A549 (cell line): ENCODE measurements around the gene PTPRN2. TPM values are rescaled to one million over a fixed set of nuclear protein-coding genes. Genes with fewer than 3 reads are reported as not detected.
"Not testable (repeated sequence)": the region's sequence is repeated elsewhere in the genome, so short reads cannot be mapped to it uniquely, and the experiment has no call there.

ENCODE experiments used
- ATAC-seq, 2 experiments: fragments of 200-7000 bp in 1 of 2; fragments of >200 bp in 1 of 2; cut with Nextera tagmentation in 1 of 2; cut with Tn5 transposase in 1 of 2; 3 replicates each; pipeline versions ENCODE4 v1.8.0 to v1.9.1; 2018 to 2020; ENCODE audit warnings: mild to moderate bottlenecking in 1 of 2, moderate library complexity in 1 of 2
- CTCF ChIA-PET: fragments of 300-600 bp; sonication (Branson Sonifier 250); formaldehyde crosslinking; extraction: SDS; loops from one replicate; lab custom pipeline; 2021; ENCODE audit warnings: antibody characterized with exemption, inconsistent platforms; lab: Yijun Ruan, JAX
- POLR2A ChIA-PET: fragments of 350-600 bp; formaldehyde crosslinking; extraction: SDS; loops from one replicate; lab custom pipeline; 2021; ENCODE audit warnings: antibody characterized with exemption, inconsistent platforms; lab: Yijun Ruan, JAX
- DNase-seq, 2 experiments: peaks; one replicate each; pipeline versions ENCODE4 v3.0.0 to v3.0.0-alpha.2; 2011 to 2016; ENCODE audit warnings: low read depth in 1 of 2, low spot score in 1 of 2
- FAIRE-seq: peaks from 2 replicates; lab custom pipeline; 2011; peaks lifted over from hg19 to GRCh38; lab: Jason Lieb, UNC
- H3K27ac ChIP-seq, 2 experiments: fragments of >200 bp; sonication (Bioruptor Twin); formaldehyde crosslinking; 3 replicates each; pipeline ENCODE4 v1.5.1; 2016 to 2017
- H3K4me1 ChIP-seq: fragments of >200 bp; sonication (Bioruptor Twin); formaldehyde crosslinking; 3 replicates; pipeline ENCODE4 v1.6.1; 2016
- H3K4me2 ChIP-seq: fragments of >200 bp; sonication (Bioruptor Twin); formaldehyde crosslinking; 3 replicates; pipeline ENCODE4 v1.6.1; 2016
- H3K4me3 ChIP-seq: fragments of >200 bp; sonication (Bioruptor Twin); formaldehyde crosslinking; 3 replicates; pipeline ENCODE4 v1.5.1; 2016
- H3K9me3 ChIP-seq: fragments of >200 bp; sonication (Bioruptor Twin); formaldehyde crosslinking; 3 replicates; pipeline ENCODE4 v1.6.1; 2016
- BHLHE40 ChIP-seq: IDR thresholded peaks from 2 replicates; pipeline ENCODE4 v1.6.1; 2012; ENCODE audit warnings: low read depth, low read length, inconsistent platforms
- CHD2 ChIP-seq: fragments of 150-350 bp; IDR thresholded peaks from 2 replicates; pipeline ENCODE4 v1.6.1; 2014; ENCODE audit warnings: low read length; ENCODE audit not compliant: partially characterized antibody
- CHD4 ChIP-seq: fragments of 200-600 bp; sonication (generic); IDR thresholded peaks from 2 replicates; pipeline ENCODE4 v1.6.1; 2016; ENCODE audit warnings: antibody characterized with exemption, mild to moderate bottlenecking, borderline replicate concordance
- EHF ChIP-seq: fragments of 250-450 bp; sonication (Bioruptor Pico); IDR thresholded peaks from 2 replicates; pipeline ENCODE4 v1.5.0; 2020; ENCODE audit warnings: mild to moderate bottlenecking
- EP300 ChIP-seq, 2 experiments: fragments of >200 bp; sonication (Bioruptor Twin); formaldehyde crosslinking; IDR thresholded peaks; 2 replicates in 1 of 2; 3 replicates in 1 of 2; pipeline ENCODE4 v1.6.1; 2016 to 2017
- GATA3 ChIP-seq: IDR thresholded peaks from 2 replicates; pipeline ENCODE4 v1.6.1; 2012; ENCODE audit warnings: borderline replicate concordance
- HDAC2 ChIP-seq: fragments of 200-600 bp; sonication (generic); IDR thresholded peaks from 2 replicates; pipeline ENCODE4 v1.6.1; 2016
- HEYL ChIP-seq: fragments of 250-450 bp; sonication (Bioruptor Pico); IDR thresholded peaks from 2 replicates; pipeline ENCODE4 v1.8.0; 2021; ENCODE audit warnings: mild to moderate bottlenecking, moderate library complexity
- HOXA7 ChIP-seq: fragments of 250-450 bp; sonication (Bioruptor Pico); IDR thresholded peaks from 2 replicates; pipeline ENCODE4 v1.5.0; 2020; ENCODE audit warnings: mild to moderate bottlenecking, moderate library complexity
- HOXB5 ChIP-seq: fragments of 250-450 bp; sonication (Bioruptor Pico); IDR thresholded peaks from 2 replicates; pipeline ENCODE4 v1.5.0; 2020; ENCODE audit warnings: mild to moderate bottlenecking, moderate library complexity
- JUN ChIP-seq, 2 experiments: fragments of >200 bp; sonication (Bioruptor Twin); formaldehyde crosslinking; IDR thresholded peaks; 2 replicates in 1 of 2; 3 replicates in 1 of 2; pipeline ENCODE4 v1.6.1; 2016 to 2017
- KDM1A ChIP-seq: fragments of 200-600 bp; sonication (generic); IDR thresholded peaks from 2 replicates; pipeline ENCODE4 v1.6.1; 2016; ENCODE audit warnings: low read depth, mild to moderate bottlenecking
- MAZ ChIP-seq: fragments of 150-350 bp; IDR thresholded peaks from 2 replicates; pipeline ENCODE4 v1.6.1; 2014; ENCODE audit warnings: antibody characterized with exemption, low read depth, low read length, borderline replicate concordance
- NFE2L2 ChIP-seq: fragments of 150-350 bp; conservative IDR thresholded peaks from 2 replicates; pipeline ENCODE4 v1.6.1; 2014; ENCODE audit warnings: low read length
- PHF8 ChIP-seq: fragments of 200-600 bp; sonication (generic); IDR thresholded peaks from 2 replicates; pipeline ENCODE4 v1.6.1; 2016; ENCODE audit warnings: low read depth, mild to moderate bottlenecking, antibody characterized with exemption, moderate library complexity, borderline replicate concordance
- RAD21 ChIP-seq, 2 experiments: fragments of >200 bp in 1 of 2; sonication (Bioruptor Twin) in 1 of 2; formaldehyde crosslinking in 1 of 2; IDR thresholded peaks in 1 of 2; conservative IDR thresholded peaks in 1 of 2; 2 replicates in 1 of 2; 3 replicates in 1 of 2; pipeline ENCODE4 v1.6.1; 2012 to 2018; ENCODE audit warnings: inconsistent platforms in 1 of 2
- RARB ChIP-seq: fragments of 250-450 bp; sonication (Bioruptor Pico); IDR thresholded peaks from 2 replicates; pipeline ENCODE4 v1.8.0; 2021; ENCODE audit warnings: mild to moderate bottlenecking, moderate library complexity
- RFX5 ChIP-seq: fragments of 450-650 bp; IDR thresholded peaks from 2 replicates; pipeline ENCODE4 v1.7.1; 2014; ENCODE audit warnings: antibody characterized with exemption, mild to moderate bottlenecking, moderate library complexity
- RNF2 ChIP-seq: fragments of 200-600 bp; sonication (generic); IDR thresholded peaks from 2 replicates; pipeline ENCODE4 v1.6.1; 2016; ENCODE audit warnings: low read depth, mild to moderate bottlenecking, antibody characterized with exemption, moderate library complexity, borderline replicate concordance
- SREBF2 ChIP-seq: fragments of 450-650 bp; IDR thresholded peaks from 2 replicates; pipeline ENCODE4 v1.6.1; 2014; ENCODE audit warnings: mild to moderate bottlenecking, moderate library complexity
- TFCP2L1 ChIP-seq: fragments of 250-450 bp; sonication (Bioruptor Pico); IDR thresholded peaks from 2 replicates; pipeline ENCODE4 v1.5.0; 2021; ENCODE audit warnings: mild to moderate bottlenecking
- ZFP36 ChIP-seq: fragments of 450-650 bp; IDR thresholded peaks from 2 replicates; pipeline ENCODE4 v1.6.1; 2014; ENCODE audit warnings: borderline replicate concordance; ENCODE audit not compliant: partially characterized antibody
- ZSCAN20 ChIP-seq: fragments of 250-450 bp; sonication (Bioruptor Pico); IDR thresholded peaks from 2 replicates; pipeline ENCODE4 v1.8.0; 2022; ENCODE audit warnings: mild to moderate bottlenecking, moderate library complexity
- WGBS: methylation state at CpG from one replicate; pipeline ENCODE4 v1.1.6; 2017; ENCODE audit errors: missing lambda C conversion rate; 5-methylcytosine and 5-hydroxymethylcytosine counted together
- polyA plus RNA-seq, 4 experiments: library from polyadenylated mRNA; depleted of rRNA in 3 of 4; stranded (reverse); fragments of >200 nt; fragmentation: RNase III in 1 of 4; extraction: RNeasy Plus Mini Kit Qiagen cat#74134 plus additional on column Dnase treatment in 1 of 4; gene quantifications; 2 replicates in 3 of 4; 3 replicates in 1 of 4; pipeline ENCODE4 v1.2.3, GENCODE V29; 2011 to 2017
- TF ChIP-seq, protein P1 (sequence below): fragments of 150-350 bp; IDR thresholded peaks from 2 replicates; pipeline ENCODE4 v1.6.1; 2014; ENCODE audit warnings: low read depth, mild to moderate bottlenecking, low read length
- TF ChIP-seq, protein P2 (sequence below): IDR thresholded peaks from 2 replicates; pipeline ENCODE4 v1.6.1; 2012
- TF ChIP-seq, protein P3 (sequence below): fragments of 200-600 bp; sonication (generic); IDR thresholded peaks from 2 replicates; pipeline ENCODE4 v1.6.1; 2016; ENCODE audit warnings: antibody characterized with exemption, mild to moderate bottlenecking, moderate library complexity
- TF ChIP-seq, protein P4 (sequence below): fragments of 450-650 bp; IDR thresholded peaks from 2 replicates; pipeline ENCODE4 v1.6.1; 2014; ENCODE audit warnings: antibody characterized with exemption

Gene PTPRN2
- polyA plus RNA-seq, 2 of the 4 experiments (the other 2 are of a cell fraction), result 0.41 to 1.2 TPM

DNA sequence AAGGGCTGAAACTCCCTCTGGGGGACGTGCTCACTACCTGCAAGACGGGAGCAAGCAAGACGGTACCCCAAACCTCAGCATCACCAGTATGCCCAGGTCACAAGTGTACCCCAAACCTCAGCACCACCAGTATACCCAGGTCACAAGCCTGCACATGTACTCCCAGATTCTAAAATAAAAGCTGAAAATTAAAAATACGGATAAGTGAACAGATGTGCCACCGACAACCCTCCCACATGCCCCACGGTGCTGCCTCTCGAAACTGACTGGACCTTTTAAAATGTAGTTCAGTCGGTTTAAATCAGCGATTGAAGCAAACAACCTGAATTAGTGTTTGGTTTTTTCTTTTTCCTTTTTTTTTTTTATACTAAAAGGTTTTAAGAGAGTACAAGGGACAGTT is 684.3 kb downstream of the PTPRN2 start:
- FAIRE-seq (no peak), ATAC-seq (no peak), DNase-seq (no peak)
- CTCF ChIA-PET, result no interaction called here
- Histone ChIP-seq H3K4me2 (no peak overlapping the region), H3K9me3 (no peaks in the 10 kb centered on the region), H3K4me3 (no peak overlapping the region), H3K4me1 (no peaks in the 10 kb centered on the region), H3K27ac (no peak overlapping the region)
- POLR2A ChIA-PET, result no interaction called here
- TF ChIP-seq RNF2 (no peak), PHF8 (no peak), RARB (CRISPR knock-in tag) (no peak), EP300 (IDR thresholded peaks at IDR 0.05) (no peak), MAZ (no peak), SREBF2 (no peak), BHLHE40 (no peak), JUN (IDR thresholded peaks at IDR 0.05) (no peak), HDAC2 (no peak), HOXA7 (CRISPR knock-in tag) (no peak), GATA3 (no peak), HOXB5 (CRISPR knock-in tag) (no peak), HEYL (CRISPR knock-in tag) (no peak), ZSCAN20 (CRISPR knock-in tag) (no peak), TFCP2L1 (no peak)
- WGBS, result 65% methylated on average over 9 of the region's 9 CpGs

DNA sequence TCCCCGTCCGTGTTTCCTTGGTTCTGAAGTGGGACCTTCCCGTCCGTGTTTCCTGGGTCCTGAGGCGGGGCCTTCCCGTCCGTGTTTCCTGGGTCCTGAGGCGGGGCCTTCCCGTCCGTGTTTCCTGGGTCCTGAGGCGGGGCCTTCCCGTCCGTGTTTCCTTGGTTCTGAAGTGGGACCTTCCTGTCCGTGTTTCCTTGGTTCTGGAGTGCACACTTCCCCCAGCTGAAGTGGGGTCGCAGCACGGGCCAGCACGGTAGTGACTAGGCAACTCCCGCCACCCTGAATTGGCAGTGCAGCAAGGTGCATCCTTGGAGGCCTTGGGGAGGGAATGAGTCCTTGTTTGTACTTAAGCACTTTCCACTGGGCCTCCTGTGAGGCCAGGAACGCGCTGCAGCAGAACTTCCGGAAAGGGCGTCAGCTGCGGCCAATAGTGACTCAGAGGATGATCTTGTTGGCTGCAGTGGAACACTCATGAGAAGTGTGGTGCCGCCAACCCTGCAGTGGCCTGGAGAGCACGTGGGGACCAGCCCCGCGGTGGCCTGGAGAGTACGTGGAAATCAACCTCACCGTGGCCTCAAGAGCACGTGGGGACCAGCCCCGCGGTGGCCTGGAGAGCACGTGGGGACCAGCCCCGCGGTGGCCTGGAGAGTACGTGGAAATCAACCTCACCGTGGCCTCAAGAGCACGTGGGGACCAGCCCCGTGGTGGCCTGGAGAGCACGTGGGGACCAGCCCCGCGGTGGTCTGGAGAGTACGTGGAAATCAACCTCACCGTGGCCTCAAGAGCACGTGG is 685.6 kb downstream of the PTPRN2 start:
- 56% methylated on average over 23 of the region's 45 CpGs for WGBS
- ATAC-seq, H3K4me1 ChIP-seq, H3K4me2 ChIP-seq, FAIRE-seq, POLR2A ChIA-PET, H3K9me3 ChIP-seq, CTCF ChIA-PET, H3K4me3 ChIP-seq, H3K27ac ChIP-seq, DNase-seq: not testable (repeated sequence)

DNA sequence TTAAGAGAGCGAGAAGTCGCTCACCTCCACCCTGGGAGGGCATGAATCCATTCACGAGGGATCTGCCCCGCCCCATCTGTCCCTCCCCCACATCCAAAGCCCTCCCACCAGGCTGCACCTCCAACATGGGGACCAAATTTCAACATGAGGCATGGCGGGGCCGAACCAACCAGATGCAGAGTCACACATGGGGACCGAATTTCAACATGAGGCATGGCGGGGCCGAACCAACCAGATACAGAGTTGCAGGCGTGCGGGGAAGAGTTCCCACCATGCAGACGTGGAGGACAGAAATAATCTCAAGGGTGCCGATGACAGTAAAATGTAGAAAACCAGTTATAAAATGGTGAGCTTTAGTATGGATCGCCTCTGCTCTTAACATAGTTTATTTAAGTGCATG is 686.5 kb downstream of the PTPRN2 start:
- no peak for DNase-seq
- 57% methylated on average over 14 of the region's 14 CpGs for WGBS
- TF ChIP-seq, protein P1, sequence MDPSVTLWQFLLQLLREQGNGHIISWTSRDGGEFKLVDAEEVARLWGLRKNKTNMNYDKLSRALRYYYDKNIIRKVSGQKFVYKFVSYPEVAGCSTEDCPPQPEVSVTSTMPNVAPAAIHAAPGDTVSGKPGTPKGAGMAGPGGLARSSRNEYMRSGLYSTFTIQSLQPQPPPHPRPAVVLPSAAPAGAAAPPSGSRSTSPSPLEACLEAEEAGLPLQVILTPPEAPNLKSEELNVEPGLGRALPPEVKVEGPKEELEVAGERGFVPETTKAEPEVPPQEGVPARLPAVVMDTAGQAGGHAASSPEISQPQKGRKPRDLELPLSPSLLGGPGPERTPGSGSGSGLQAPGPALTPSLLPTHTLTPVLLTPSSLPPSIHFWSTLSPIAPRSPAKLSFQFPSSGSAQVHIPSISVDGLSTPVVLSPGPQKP, result no peak
- TF ChIP-seq EHF (CRISPR knock-in tag), result no peak
- no peak for TF ChIP-seq CHD2
- no peak for TF ChIP-seq ZFP36
- no peak for TF ChIP-seq ZSCAN20 (CRISPR knock-in tag)
- no peak for TF ChIP-seq GATA3
- TF ChIP-seq PHF8, result no peak
- TF ChIP-seq MAZ, result no peak
- TF ChIP-seq EP300 (IDR thresholded peaks at IDR 0.05), result no peak
- no peak for TF ChIP-seq NFE2L2
- TF ChIP-seq, protein P2, sequence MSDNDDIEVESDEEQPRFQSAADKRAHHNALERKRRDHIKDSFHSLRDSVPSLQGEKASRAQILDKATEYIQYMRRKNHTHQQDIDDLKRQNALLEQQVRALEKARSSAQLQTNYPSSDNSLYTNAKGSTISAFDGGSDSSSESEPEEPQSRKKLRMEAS, result no peak
- no peak for TF ChIP-seq KDM1A
- TF ChIP-seq, protein P3, sequence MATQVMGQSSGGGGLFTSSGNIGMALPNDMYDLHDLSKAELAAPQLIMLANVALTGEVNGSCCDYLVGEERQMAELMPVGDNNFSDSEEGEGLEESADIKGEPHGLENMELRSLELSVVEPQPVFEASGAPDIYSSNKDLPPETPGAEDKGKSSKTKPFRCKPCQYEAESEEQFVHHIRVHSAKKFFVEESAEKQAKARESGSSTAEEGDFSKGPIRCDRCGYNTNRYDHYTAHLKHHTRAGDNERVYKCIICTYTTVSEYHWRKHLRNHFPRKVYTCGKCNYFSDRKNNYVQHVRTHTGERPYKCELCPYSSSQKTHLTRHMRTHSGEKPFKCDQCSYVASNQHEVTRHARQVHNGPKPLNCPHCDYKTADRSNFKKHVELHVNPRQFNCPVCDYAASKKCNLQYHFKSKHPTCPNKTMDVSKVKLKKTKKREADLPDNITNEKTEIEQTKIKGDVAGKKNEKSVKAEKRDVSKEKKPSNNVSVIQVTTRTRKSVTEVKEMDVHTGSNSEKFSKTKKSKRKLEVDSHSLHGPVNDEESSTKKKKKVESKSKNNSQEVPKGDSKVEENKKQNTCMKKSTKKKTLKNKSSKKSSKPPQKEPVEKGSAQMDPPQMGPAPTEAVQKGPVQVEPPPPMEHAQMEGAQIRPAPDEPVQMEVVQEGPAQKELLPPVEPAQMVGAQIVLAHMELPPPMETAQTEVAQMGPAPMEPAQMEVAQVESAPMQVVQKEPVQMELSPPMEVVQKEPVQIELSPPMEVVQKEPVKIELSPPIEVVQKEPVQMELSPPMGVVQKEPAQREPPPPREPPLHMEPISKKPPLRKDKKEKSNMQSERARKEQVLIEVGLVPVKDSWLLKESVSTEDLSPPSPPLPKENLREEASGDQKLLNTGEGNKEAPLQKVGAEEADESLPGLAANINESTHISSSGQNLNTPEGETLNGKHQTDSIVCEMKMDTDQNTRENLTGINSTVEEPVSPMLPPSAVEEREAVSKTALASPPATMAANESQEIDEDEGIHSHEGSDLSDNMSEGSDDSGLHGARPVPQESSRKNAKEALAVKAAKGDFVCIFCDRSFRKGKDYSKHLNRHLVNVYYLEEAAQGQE, result no peak
- TF ChIP-seq RAD21 (conservative IDR thresholded peaks at IDR 0.05 in 1 of 2, IDR thresholded peaks at IDR 0.05 in 1 of 2), result no peak
- TF ChIP-seq RFX5, result no peak
- TF ChIP-seq SREBF2, result no peak
- no peak for TF ChIP-seq JUN (IDR thresholded peaks at IDR 0.05)
- no peak for TF ChIP-seq HEYL (CRISPR knock-in tag)
- no peak for TF ChIP-seq CHD4
- TF ChIP-seq, protein P4, sequence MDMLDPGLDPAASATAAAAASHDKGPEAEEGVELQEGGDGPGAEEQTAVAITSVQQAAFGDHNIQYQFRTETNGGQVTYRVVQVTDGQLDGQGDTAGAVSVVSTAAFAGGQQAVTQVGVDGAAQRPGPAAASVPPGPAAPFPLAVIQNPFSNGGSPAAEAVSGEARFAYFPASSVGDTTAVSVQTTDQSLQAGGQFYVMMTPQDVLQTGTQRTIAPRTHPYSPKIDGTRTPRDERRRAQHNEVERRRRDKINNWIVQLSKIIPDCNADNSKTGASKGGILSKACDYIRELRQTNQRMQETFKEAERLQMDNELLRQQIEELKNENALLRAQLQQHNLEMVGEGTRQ, result no peak
- Histone ChIP-seq H3K4me3 (no peak overlapping the region), H3K4me1 (no peaks in the 10 kb centered on the region), H3K4me2 (no peak overlapping the region), H3K27ac (no peak overlapping the region), H3K9me3 (no peaks in the 10 kb centered on the region)
- POLR2A ChIA-PET, result no interaction called here
- CTCF ChIA-PET, result no interaction called here
- FAIRE-seq, result no peak
- no peak for ATAC-seq
